ENCODE measurements around the gene ZNF26.

Gene ZNF26

DNA sequence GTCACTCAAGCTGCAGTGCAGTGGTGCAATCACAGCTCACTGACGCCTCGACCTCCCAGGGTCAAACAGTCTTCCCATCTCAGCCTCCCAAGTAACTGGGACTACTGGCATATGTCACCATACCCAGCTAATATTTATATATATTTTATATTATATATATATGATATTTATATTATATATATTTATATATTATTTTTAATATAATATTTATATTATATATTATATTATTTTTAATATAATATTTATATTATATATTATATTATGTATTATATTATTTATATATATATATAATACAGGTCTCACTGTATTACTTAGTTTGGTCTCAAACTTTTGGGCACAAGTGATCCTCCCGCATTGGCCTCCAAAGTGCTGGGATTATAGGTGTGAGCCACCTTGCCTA is 60.5 kb downstream of the ZNF26 start:
- Histone ChIP-seq H3K27me3 (no peaks in the 10 kb centered on the region), H3K9me3 (peaks cover 67% of the 10 kb centered on the region)

DNA sequence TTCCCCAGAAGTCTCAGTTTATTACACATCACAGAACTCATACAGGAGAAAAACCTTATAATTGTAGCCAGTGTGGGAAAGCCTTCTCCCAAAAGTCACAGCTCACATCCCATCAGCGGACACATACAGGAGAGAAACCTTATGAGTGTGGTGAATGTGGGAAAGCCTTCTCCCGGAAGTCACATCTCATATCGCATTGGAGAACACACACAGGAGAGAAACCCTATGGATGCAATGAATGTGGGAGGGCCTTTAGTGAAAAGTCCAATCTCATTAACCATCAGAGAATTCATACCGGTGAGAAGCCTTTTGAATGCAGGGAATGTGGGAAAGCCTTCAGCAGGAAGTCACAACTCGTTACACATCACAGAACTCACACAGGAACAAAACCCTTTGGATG is 71.3 kb downstream of the ZNF26 start:
- Histone ChIP-seq H3K4me3 (ENCODE audit: low read depth in 1 of 2, low read length in 1 of 2) (no peak overlapping the region), H3K4me1 (ENCODE audit: control insufficient read depth in 1 of 2, insufficient read depth in 1 of 2, low read depth in 1 of 2, low read length in 1 of 2) (no peaks in the 10 kb centered on the region), H3K27me3 (no peaks in the 10 kb centered on the region), H3K27ac (no peak overlapping the region), H3K36me3 (peaks cover 7% of the 10 kb centered on the region), H3K9me3 (peaks cover 93% of the 10 kb centered on the region)
- no peak for TF ChIP-seq CTCF (IDR thresholded peaks at IDR 0.05)

More for the DNA sequence above, 60.5 kb downstream of the ZNF26 start:
- Histone ChIP-seq H3K27ac (no peak overlapping the region), H3K36me3 (peaks cover 34% of the 10 kb centered on the region), H3K4me3 (ENCODE audit: low read depth in 1 of 2, low read length in 1 of 2) (no peak overlapping the region), H3K4me1 (ENCODE audit: control insufficient read depth in 1 of 2, insufficient read depth in 1 of 2, low read depth in 1 of 2, low read length in 1 of 2) (no peaks in the 10 kb centered on the region)
- TF ChIP-seq CTCF (IDR thresholded peaks at IDR 0.05) = no peak

GRCh38 chr12:133058203-133059113 is 72.3 kb downstream of the ZNF26 start:
- H3K9me3 ChIP-seq = peaks cover 91% of the 10 kb centered on the region
- peaks cover 4% of the 10 kb centered on the region for H3K36me3 ChIP-seq
- no peak for TF ChIP-seq CTCF (IDR thresholded peaks at IDR 0.05)
- H3K4me1 ChIP-seq (ENCODE audit: control insufficient read depth in 1 of 2, insufficient read depth in 1 of 2, low read depth in 1 of 2, low read length in 1 of 2) = no peaks in the 10 kb centered on the region
- no peak overlapping the region for H3K27ac ChIP-seq
- H3K4me3 ChIP-seq (ENCODE audit: low read depth in 1 of 2, low read length in 1 of 2) = no peak overlapping the region
- H3K27me3 ChIP-seq = no peaks in the 10 kb centered on the region

- no peaks in the 10 kb centered on the region for H3K36me3 ChIP-seq
- no peaks in the 10 kb centered on the region for H3K4me1 ChIP-seq (ENCODE audit: control insufficient read depth in 1 of 2, insufficient read depth in 1 of 2, low read depth in 1 of 2, low read length in 1 of 2)
- no peak for TF ChIP-seq CTCF (IDR thresholded peaks at IDR 0.05)
- H3K27me3 ChIP-seq = no peaks in the 10 kb centered on the region
- peaks cover 89% of the 10 kb centered on the region for H3K9me3 ChIP-seq
- no peak overlapping the region for H3K4me3 ChIP-seq (ENCODE audit: low read depth in 1 of 2, low read length in 1 of 2)
- no peak overlapping the region for H3K27ac ChIP-seq
These were observed 75.8 kb downstream of the ZNF26 start for GRCh38 chr12:133061954-133062353.

DNA sequence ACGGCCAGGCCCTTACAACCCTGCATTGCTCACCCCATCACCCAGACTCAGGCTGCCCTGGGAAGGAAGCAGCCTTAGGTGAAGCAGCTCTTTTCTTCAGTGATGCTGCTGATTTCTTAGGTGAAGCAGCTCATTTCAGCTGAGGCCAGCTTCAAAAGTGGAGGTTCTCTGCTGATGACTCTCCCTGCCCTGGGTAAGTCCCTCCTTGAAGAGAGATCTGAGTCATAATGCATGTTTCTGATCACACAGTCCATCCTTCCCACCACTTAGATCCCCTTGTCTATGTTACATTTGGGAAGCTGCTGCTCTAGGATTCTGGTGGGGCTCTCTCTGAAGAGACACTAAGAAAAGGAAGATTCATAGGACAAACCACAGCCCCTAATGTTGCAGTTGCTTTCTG is 77.4 kb downstream of the ZNF26 start:
- Histone ChIP-seq H3K36me3 (no peaks in the 10 kb centered on the region), H3K27me3 (no peaks in the 10 kb centered on the region), H3K9me3 (peaks cover 86% of the 10 kb centered on the region), H3K4me3 (ENCODE audit: low read depth in 1 of 2, low read length in 1 of 2) (no peak overlapping the region), H3K4me1 (ENCODE audit: control insufficient read depth in 1 of 2, insufficient read depth in 1 of 2, low read depth in 1 of 2, low read length in 1 of 2) (no peaks in the 10 kb centered on the region), H3K27ac (no peak overlapping the region)
- no peak for TF ChIP-seq CTCF (IDR thresholded peaks at IDR 0.05)

Measured in neutrophil (primary cell).